Left ventricle myocardium inferior (tissue), 1 donor: ENCODE measurements around the gene SLC25A26. TPM values are rescaled to one million over a fixed set of nuclear protein-coding genes. Genes with fewer than 3 reads are reported as not detected.
A peak's percentile ranks its signal among the peaks of the same experiment; 100 is the strongest.

Source experiments
- DNase-seq: peaks from one replicate; pipeline ENCODE4 v3.0.0-alpha.2; 2020
- H3K27ac ChIP-seq: fragments of 200-600 bp; replicated peaks from 2 replicates; pipeline ENCODE4 v1.8.0; 2021
- H3K27me3 ChIP-seq: fragments of 200-600 bp; 2 replicates; pipeline ENCODE4 v1.8.0; 2021; ENCODE audit warnings: low read depth
- H3K36me3 ChIP-seq: fragments of 200-600 bp; 2 replicates; pipeline ENCODE4 v1.8.0; 2021
- H3K4me1 ChIP-seq: fragments of 200-600 bp; 2 replicates; pipeline ENCODE4 v1.8.0; 2021
- H3K4me3 ChIP-seq: fragments of 200-600 bp; 2 replicates; pipeline ENCODE4 v1.8.0; 2021; ENCODE audit warnings: mild to moderate bottlenecking, moderate library complexity
- H3K9me3 ChIP-seq: fragments of 200-600 bp; replicated peaks from 2 replicates; pipeline ENCODE4 v1.8.0; 2021
- intact Hi-C: fragments of 100-400 bp; cut with micrococcal nuclease; formaldehyde crosslinking; loops from one replicate; pipeline ENCODE4 v1.11.0; 2022
- total RNA-seq: library from RNA; stranded (reverse); fragmentation: NEBNext Ultra II Directional; extraction: Animal tissue kit (Norgen Biotek cat#: 25700); gene quantifications from one replicate; pipeline ENCODE4 v1.2.1, GENCODE V29; 2021
- TF ChIP-seq, protein P1 (sequence below): fragments of 200-600 bp; IDR thresholded peaks from 2 replicates; pipeline ENCODE4 v1.8.0; 2021; ENCODE audit warnings: antibody characterized with exemption, mild to moderate bottlenecking, borderline replicate concordance
- donor health status: DM: no; HTN: yes; CAD: no; lungs with severe emphysema.

SLC25A26 gene
- total RNA-seq, 1 donor from 2014 or later, result 40.7 TPM

GRCh38 chr3:66409771-66410754, 189.3 kb downstream of the SLC25A26 start:
- Histone ChIP-seq H3K36me3 (peaks cover 57% of the 10 kb centered on the region), H3K4me1 (peaks cover 96% of the 10 kb centered on the region), H3K27ac (peak overlapping the region; percentile 88), H3K27me3 (no peaks in the 10 kb centered on the region), H3K4me3 (no peak overlapping the region), H3K9me3 (no peaks in the 10 kb centered on the region)
- no peak for DNase-seq
- TF ChIP-seq, protein P1, sequence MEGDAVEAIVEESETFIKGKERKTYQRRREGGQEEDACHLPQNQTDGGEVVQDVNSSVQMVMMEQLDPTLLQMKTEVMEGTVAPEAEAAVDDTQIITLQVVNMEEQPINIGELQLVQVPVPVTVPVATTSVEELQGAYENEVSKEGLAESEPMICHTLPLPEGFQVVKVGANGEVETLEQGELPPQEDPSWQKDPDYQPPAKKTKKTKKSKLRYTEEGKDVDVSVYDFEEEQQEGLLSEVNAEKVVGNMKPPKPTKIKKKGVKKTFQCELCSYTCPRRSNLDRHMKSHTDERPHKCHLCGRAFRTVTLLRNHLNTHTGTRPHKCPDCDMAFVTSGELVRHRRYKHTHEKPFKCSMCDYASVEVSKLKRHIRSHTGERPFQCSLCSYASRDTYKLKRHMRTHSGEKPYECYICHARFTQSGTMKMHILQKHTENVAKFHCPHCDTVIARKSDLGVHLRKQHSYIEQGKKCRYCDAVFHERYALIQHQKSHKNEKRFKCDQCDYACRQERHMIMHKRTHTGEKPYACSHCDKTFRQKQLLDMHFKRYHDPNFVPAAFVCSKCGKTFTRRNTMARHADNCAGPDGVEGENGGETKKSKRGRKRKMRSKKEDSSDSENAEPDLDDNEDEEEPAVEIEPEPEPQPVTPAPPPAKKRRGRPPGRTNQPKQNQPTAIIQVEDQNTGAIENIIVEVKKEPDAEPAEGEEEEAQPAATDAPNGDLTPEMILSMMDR, result no peak
- intact Hi-C loops, result loop anchor here (5.0 kb wide), 1 partner anchor 407 kb away; no protein-coding TSS in a partner anchor

DNA sequence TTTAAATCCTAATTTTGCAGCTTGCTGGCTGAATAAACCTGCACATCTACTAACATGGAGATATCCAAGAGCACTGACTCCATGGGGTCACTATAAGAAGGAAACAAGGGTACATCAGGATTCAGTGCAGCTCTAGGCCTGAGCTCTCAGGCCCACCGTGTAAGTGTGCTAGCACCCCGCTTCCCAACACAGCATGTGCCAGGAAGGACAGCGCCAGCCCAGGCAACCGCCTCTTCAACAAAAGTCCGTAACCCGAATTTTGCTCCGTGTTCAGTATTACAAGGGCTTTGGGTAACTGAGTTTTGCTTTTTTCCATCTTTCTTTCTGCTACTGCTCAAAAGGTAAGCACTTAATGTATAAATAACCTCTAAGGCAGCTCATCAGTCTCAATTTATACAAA, 190.2 kb downstream of the SLC25A26 start:
- no peaks in the 10 kb centered on the region for H3K27me3 ChIP-seq
- intact Hi-C loops, result no loop called here
- peaks cover 47% of the 10 kb centered on the region for H3K36me3 ChIP-seq
- TF ChIP-seq, protein P1, result no peak
- no peaks in the 10 kb centered on the region for H3K9me3 ChIP-seq
- H3K4me1 ChIP-seq, result peaks cover 96% of the 10 kb centered on the region
- H3K27ac ChIP-seq, result peak overlapping the region; percentile 88
- H3K4me3 ChIP-seq, result no peak overlapping the region
- DNase-seq, result no peak

DNA sequence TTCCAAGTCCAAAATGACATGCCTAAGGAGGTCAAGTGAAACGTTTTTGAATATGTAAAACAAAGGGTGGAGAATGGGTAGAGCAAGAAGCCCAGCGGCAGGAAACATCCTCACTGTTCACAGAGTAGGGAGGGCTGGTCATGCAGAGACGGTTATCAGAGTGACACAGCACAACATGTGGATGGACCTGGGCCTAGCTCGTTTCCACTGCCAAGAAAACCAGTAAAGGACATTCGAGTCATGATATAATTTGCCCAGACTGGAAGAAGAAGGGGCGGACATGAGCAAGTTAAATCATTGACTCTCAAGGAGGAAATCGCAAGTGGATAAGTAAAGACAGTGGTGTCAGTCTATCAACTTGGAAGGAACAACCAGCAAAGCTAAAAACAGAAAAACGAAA, 190.7 kb downstream of the SLC25A26 start:
- peaks cover 44% of the 10 kb centered on the region for H3K36me3 ChIP-seq
- H3K9me3 ChIP-seq, result no peaks in the 10 kb centered on the region
- no peak overlapping the region for H3K4me3 ChIP-seq
- TF ChIP-seq, protein P1, result no peak
- DNase-seq, result no peak
- intact Hi-C loops, result no loop called here
- peak overlapping the region; percentile 88 for H3K27ac ChIP-seq
- no peaks in the 10 kb centered on the region for H3K27me3 ChIP-seq
- H3K4me1 ChIP-seq, result peaks cover 96% of the 10 kb centered on the region

DNA sequence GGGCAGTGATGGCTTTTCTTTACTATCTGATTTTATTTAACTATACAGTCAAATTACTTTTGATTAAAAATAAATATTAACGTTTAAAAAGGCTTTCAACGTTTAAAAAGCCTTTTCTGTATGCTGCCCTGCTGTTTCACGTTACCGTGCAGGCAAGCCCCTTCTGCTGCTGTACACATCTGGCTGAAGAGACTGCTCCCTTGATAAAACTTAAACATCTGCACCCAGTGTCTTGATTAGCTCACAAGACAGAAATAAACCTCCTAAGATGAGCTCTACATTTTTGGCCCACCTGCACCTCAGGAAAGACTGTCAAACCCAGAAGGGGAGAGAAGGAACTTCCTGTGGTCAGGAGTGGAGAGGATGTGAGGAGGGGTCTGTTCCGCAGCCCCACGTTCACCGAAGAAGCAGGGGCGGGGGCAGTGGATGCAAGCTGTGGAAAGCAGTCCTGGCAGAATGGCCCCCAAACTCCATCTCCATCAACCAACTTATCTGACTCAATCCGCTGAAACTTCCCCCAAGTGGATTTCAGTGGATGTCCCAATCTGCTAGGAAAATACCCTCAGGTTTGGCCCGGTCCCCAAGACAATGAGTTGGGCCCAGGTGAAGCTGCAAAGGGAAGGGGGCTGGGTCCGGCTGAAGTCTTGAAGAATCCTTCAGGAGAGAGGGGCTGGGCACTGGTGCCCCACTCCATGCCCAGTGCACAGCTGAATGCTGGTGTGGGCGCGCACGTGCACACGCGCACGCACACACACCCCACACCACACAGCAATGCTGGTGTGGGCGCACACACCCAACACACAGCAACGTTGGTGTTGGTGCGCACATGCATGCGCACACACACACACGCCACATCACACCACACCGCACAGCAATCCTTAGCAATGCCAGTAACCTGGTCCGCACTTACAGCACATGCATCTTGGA, 191.4 kb downstream of the SLC25A26 start:
- no peaks in the 10 kb centered on the region for H3K9me3 ChIP-seq
- H3K36me3 ChIP-seq, result peaks cover 37% of the 10 kb centered on the region
- peaks cover 96% of the 10 kb centered on the region for H3K4me1 ChIP-seq
- peak overlapping the region; percentile 88 for H3K27ac ChIP-seq
- DNase-seq, result no peak
- H3K27me3 ChIP-seq, result no peaks in the 10 kb centered on the region
- intact Hi-C loops, result no loop called here
- TF ChIP-seq, protein P1, result no peak
- H3K4me3 ChIP-seq, result no peak overlapping the region

DNA sequence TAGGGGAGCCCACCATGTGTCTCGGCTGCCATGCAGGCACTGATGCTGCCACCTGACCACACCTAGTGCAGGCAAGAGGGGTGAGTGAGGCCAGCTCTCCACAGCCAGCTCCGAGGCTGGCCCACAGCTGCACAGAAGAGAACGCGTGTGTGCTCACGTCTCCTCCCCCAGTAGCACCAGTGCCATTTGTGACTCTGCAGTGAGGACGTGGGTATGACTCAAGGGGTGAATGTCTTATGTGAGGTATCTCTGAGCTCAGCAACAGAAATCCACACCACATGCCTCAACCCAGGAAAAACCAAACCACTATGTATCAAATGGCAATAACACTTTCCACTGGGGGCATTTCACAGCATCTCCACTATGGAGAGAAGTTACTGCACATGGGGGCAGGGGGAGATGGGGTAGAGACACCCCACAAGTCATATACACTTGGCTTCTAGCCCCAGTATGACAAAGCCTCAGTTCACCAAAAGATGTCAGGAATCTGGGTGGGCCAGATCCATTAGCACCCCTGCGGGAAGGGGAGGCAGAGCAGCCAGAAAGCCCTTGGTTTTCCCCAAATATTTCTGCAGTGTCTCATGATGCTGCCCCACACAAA, 192.4 kb downstream of the SLC25A26 start:
- TF ChIP-seq, protein P1, result no peak
- no peak for DNase-seq

More for the DNA sequence above, 192.4 kb downstream of the SLC25A26 start:
- Histone ChIP-seq H3K27ac (peak overlapping the region; percentile 88), H3K4me1 (peaks cover 96% of the 10 kb centered on the region), H3K9me3 (no peaks in the 10 kb centered on the region), H3K27me3 (no peaks in the 10 kb centered on the region), H3K36me3 (peaks cover 34% of the 10 kb centered on the region), H3K4me3 (no peak overlapping the region)
- intact Hi-C loops, result no loop called here
